ENCODE measurements around the gene OR4F16. TPM values are rescaled to one million over a fixed set of nuclear protein-coding genes. Genes with fewer than 3 reads are reported as not detected.
"Not testable (repeated sequence)": the region's sequence is repeated elsewhere in the genome, so short reads cannot be mapped to it uniquely, and the experiment has no call there.

The OR4F16 gene
- total RNA-seq, result not detected in 2 replicates

- intact Hi-C loops (cut with micrococcal nuclease); POLR2A ChIA-PET; H3K27me3 Mint-ChIP-seq; ATAC-seq (ENCODE audit: low read depth); H3K36me3 Mint-ChIP-seq (ENCODE audit: low read depth); DNase-seq; CTCF ChIA-PET; H3K4me3 Mint-ChIP-seq; H3K4me1 Mint-ChIP-seq; H3K9me3 Mint-ChIP-seq; H3K27ac Mint-ChIP-seq: not testable (repeated sequence)
These were observed at the start of gene OR4F16 for GRCh38 chr1:686554-686953. TSS of gene OR4F16 (minus strand) at chr1:686654. CDS start at chr1:686654, 0 bp downstream.

GRCh38 chr1:733649-734048, 47.2 kb upstream of the OR4F16 start:
- ATAC-seq (ENCODE audit: low read depth); intact Hi-C loops (cut with micrococcal nuclease); H3K27me3 Mint-ChIP-seq; H3K4me1 Mint-ChIP-seq; H3K27ac Mint-ChIP-seq; CTCF ChIA-PET; POLR2A ChIA-PET; H3K36me3 Mint-ChIP-seq (ENCODE audit: low read depth); H3K4me3 Mint-ChIP-seq; DNase-seq; H3K9me3 Mint-ChIP-seq: not testable (repeated sequence)

- POLR2A ChIA-PET; ATAC-seq (ENCODE audit: low read depth); CTCF ChIA-PET: not testable (repeated sequence)
These were observed 40.6 kb upstream of the OR4F16 start for GRCh38 chr1:727040-727439.

More at GRCh38 chr1:727040-727439, 40.6 kb upstream of the OR4F16 start:
- H3K27me3 Mint-ChIP-seq; H3K4me3 Mint-ChIP-seq; H3K27ac Mint-ChIP-seq; H3K36me3 Mint-ChIP-seq (ENCODE audit: low read depth); intact Hi-C loops (cut with micrococcal nuclease); H3K9me3 Mint-ChIP-seq; DNase-seq; H3K4me1 Mint-ChIP-seq: not testable (repeated sequence)

Other genes with a start within 250 kb of the OR4F16 start
- gene OR4F29, start 235.0 kb downstream of the OR4F16 start, total RNA-seq, result not detected in 2 replicates
- gene SAMD11, start 237.3 kb upstream of the OR4F16 start, total RNA-seq, result not detected in 2 replicates

All from activated B cell treated with CpG ODN at 0.5 μM for 24 hours (primary cell).